KMS-11 (cell line): ENCODE results near the gene OSBPL10.

Experiments used
- H2AFZ ChIP-seq: fragments of 200-600 bp; sonication (generic); 2 replicates; pipeline ENCODE4 v1.6.1; 2016; ENCODE audit warnings: antibody characterized with exemption, mixed run types, low read depth
- H3K27ac ChIP-seq: fragments of 200-600 bp; sonication (generic); 2 replicates; pipeline ENCODE4 v1.6.1; 2016; ENCODE audit warnings: mild to moderate bottlenecking, mixed run types
- H3K27me3 ChIP-seq: fragments of 200-600 bp; sonication (generic); 2 replicates; pipeline ENCODE4 v1.6.1; 2017; ENCODE audit warnings: mild to moderate bottlenecking, low read depth, mixed run types, moderate library complexity; ENCODE audit not compliant: insufficient read depth
- H3K36me3 ChIP-seq: fragments of 200-600 bp; sonication (generic); 2 replicates; pipeline ENCODE4 v1.6.1; 2017; ENCODE audit warnings: mild to moderate bottlenecking, mixed run types; ENCODE audit not compliant: insufficient read depth
- H3K4me1 ChIP-seq: fragments of 200-600 bp; sonication (generic); 2 replicates; pipeline ENCODE4 v1.6.1; 2016; ENCODE audit warnings: mild to moderate bottlenecking, low read depth, mixed run types; ENCODE audit not compliant: poor library complexity, severe bottlenecking
- H3K4me2 ChIP-seq: fragments of 200-600 bp; sonication (generic); 2 replicates; pipeline ENCODE4 v1.7.0; 2016; ENCODE audit warnings: mild to moderate bottlenecking, mixed run types
- H3K4me3 ChIP-seq: fragments of 200-600 bp; sonication (generic); IDR thresholded peaks from 2 replicates; pipeline ENCODE4 v1.6.1; 2017; ENCODE audit warnings: low read depth, low read length, mixed read lengths; ENCODE audit not compliant: insufficient read depth
- H3K79me2 ChIP-seq: fragments of 200-600 bp; sonication (generic); 2 replicates; pipeline ENCODE4 v1.6.1; 2016; ENCODE audit warnings: low read depth, mixed run types; ENCODE audit not compliant: insufficient read depth
- H3K9ac ChIP-seq: fragments of 200-600 bp; sonication (generic); 2 replicates; pipeline ENCODE4 v1.6.1; 2016; ENCODE audit warnings: mild to moderate bottlenecking, mixed run types
- H4K20me1 ChIP-seq: fragments of 200-600 bp; sonication (generic); 2 replicates; pipeline ENCODE4 v1.6.1; 2016; ENCODE audit warnings: mild to moderate bottlenecking, mixed run types; ENCODE audit not compliant: insufficient read depth
- CTCF ChIP-seq: fragments of 200-600 bp; sonication (generic); conservative IDR thresholded peaks from 2 replicates; pipeline ENCODE4 v1.6.1; 2017; ENCODE audit warnings: low read depth, mild to moderate bottlenecking, antibody characterized with exemption, low read length, moderate library complexity, mixed read lengths

OSBPL10 gene

GRCh38 chr3:31839144-31839917, 141.7 kb downstream of the OSBPL10 start:
- no peak overlapping the region for H3K4me2 ChIP-seq
- no peaks in the 10 kb centered on the region for H3K36me3 ChIP-seq
- no peaks in the 10 kb centered on the region for H4K20me1 ChIP-seq
- no peak overlapping the region for H2AFZ ChIP-seq
- no peak overlapping the region for H3K9ac ChIP-seq
- H3K4me3 ChIP-seq: no peak overlapping the region
- no peak overlapping the region for H3K27ac ChIP-seq
- no peaks in the 10 kb centered on the region for H3K4me1 ChIP-seq
- H3K27me3 ChIP-seq: no peaks in the 10 kb centered on the region
- H3K79me2 ChIP-seq: no peaks in the 10 kb centered on the region
- no peak for TF ChIP-seq CTCF

- no peak overlapping the region for H3K4me2 ChIP-seq
- H3K9ac ChIP-seq: no peak overlapping the region
- H3K27ac ChIP-seq: no peak overlapping the region
- no peaks in the 10 kb centered on the region for H4K20me1 ChIP-seq
- H3K36me3 ChIP-seq: no peaks in the 10 kb centered on the region
- no peaks in the 10 kb centered on the region for H3K79me2 ChIP-seq
- no peak for TF ChIP-seq CTCF
- H2AFZ ChIP-seq: no peak overlapping the region
- no peaks in the 10 kb centered on the region for H3K27me3 ChIP-seq
- H3K4me1 ChIP-seq: no peaks in the 10 kb centered on the region
- H3K4me3 ChIP-seq: no peak overlapping the region
Measured at GRCh38 chr3:31836131-31837075, 144.7 kb downstream of the OSBPL10 start.

GRCh38 chr3:31833391-31834190, 147.5 kb downstream of the OSBPL10 start:
- Histone ChIP-seq H3K79me2 (no peaks in the 10 kb centered on the region), H2AFZ (no peak overlapping the region), H3K4me3 (no peak overlapping the region), H3K9ac (no peak overlapping the region), H3K4me1 (no peaks in the 10 kb centered on the region), H4K20me1 (no peaks in the 10 kb centered on the region), H3K27me3 (no peaks in the 10 kb centered on the region), H3K27ac (no peak overlapping the region), H3K36me3 (no peaks in the 10 kb centered on the region), H3K4me2 (no peak overlapping the region)
- no peak for TF ChIP-seq CTCF

- no peaks in the 10 kb centered on the region for H3K27me3 ChIP-seq
- H3K9ac ChIP-seq: no peak overlapping the region
- H3K4me3 ChIP-seq: no peak overlapping the region
- no peaks in the 10 kb centered on the region for H3K79me2 ChIP-seq
- no peaks in the 10 kb centered on the region for H3K36me3 ChIP-seq
- TF ChIP-seq CTCF: no peak
- no peaks in the 10 kb centered on the region for H3K4me1 ChIP-seq
- H3K27ac ChIP-seq: no peak overlapping the region
- no peaks in the 10 kb centered on the region for H4K20me1 ChIP-seq
- H3K4me2 ChIP-seq: no peak overlapping the region
- no peak overlapping the region for H2AFZ ChIP-seq
Measured at GRCh38 chr3:31832551-31832950, 148.5 kb downstream of the OSBPL10 start.
